Measurements from ENCODE around the gene PDIA6. TPM values are rescaled to one million over a fixed set of nuclear protein-coding genes. Genes with fewer than 3 reads are reported as not detected.

Gene PDIA6
- total RNA-seq, 4 donors from 2014 or later = 63.7 to 91.1 (median 77.9) TPM

GRCh38 chr2:10776231-10776977, 36.2 kb downstream of the PDIA6 start:
- TF ChIP-seq POLR2A (IDR thresholded peaks at IDR 0.05) = no peak
- TF ChIP-seq, protein P1, sequence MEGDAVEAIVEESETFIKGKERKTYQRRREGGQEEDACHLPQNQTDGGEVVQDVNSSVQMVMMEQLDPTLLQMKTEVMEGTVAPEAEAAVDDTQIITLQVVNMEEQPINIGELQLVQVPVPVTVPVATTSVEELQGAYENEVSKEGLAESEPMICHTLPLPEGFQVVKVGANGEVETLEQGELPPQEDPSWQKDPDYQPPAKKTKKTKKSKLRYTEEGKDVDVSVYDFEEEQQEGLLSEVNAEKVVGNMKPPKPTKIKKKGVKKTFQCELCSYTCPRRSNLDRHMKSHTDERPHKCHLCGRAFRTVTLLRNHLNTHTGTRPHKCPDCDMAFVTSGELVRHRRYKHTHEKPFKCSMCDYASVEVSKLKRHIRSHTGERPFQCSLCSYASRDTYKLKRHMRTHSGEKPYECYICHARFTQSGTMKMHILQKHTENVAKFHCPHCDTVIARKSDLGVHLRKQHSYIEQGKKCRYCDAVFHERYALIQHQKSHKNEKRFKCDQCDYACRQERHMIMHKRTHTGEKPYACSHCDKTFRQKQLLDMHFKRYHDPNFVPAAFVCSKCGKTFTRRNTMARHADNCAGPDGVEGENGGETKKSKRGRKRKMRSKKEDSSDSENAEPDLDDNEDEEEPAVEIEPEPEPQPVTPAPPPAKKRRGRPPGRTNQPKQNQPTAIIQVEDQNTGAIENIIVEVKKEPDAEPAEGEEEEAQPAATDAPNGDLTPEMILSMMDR (IDR thresholded peaks at IDR 0.05) = no peak
- Histone ChIP-seq H3K9me3 (no peaks in the 10 kb centered on the region), H3K4me3 (no peak overlapping the region), H3K4me1 (no peaks in the 10 kb centered on the region), H3K27me3 (no peaks in the 10 kb centered on the region), H3K36me3 (peaks cover 0 to 32% (median 0%) of the 10 kb centered on the region in 3 donors), H3K27ac (no peak overlapping the region)
- DNase-seq = peak in 1 of 3 donors; percentile 44

GRCh38 chr2:10775831-10776230, 36.8 kb downstream of the PDIA6 start:
- H3K36me3 ChIP-seq = peaks cover 0 to 26% (median 0%) of the 10 kb centered on the region in 3 donors
- H3K27me3 ChIP-seq = no peaks in the 10 kb centered on the region
- no peak for DNase-seq
- no peaks in the 10 kb centered on the region for H3K4me1 ChIP-seq
- no peaks in the 10 kb centered on the region for H3K9me3 ChIP-seq
- no peak overlapping the region for H3K27ac ChIP-seq
- H3K4me3 ChIP-seq = no peak overlapping the region
- TF ChIP-seq, protein P1 (IDR thresholded peaks at IDR 0.05) = no peak
- TF ChIP-seq POLR2A (IDR thresholded peaks at IDR 0.05) = no peak

DNA sequence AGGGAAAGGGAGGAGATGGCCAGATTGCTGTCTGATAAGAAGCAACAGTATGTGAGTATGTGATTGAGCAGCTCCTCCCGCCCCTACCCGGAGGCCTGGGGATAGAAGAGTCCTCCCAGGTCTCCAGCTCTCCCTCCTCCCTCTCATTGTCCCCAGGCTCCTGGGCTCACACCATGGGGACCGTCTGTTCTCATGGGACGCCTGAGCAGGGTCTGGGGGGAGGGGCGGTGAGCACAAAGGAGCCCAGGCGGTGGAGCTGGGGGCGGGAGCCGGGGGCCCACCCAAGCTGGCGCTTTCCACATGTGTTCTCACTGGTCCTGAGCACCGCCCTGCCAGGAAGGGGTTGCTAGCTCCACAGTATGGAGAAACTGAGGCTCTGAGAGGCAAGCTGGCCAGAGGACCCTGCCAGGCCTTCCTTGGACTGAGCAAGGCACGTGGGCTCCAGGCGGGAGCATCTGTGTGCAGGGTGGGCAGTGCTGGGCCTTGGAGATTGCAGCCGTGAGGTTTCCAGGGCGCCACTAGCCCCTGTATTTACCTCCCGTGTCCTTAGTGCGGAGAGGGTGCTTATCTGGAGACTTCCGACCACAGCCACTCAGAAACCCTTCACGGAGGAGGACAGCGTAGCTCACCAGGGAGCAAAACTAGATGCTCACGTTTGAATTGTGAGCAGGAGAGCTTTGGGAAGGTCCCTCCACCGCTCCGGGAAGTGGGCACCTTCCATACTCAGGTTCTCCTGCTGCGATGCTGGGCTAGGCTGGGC, 37.4 kb downstream of the PDIA6 start:
- DNase-seq = no peak
- Histone ChIP-seq H3K4me1 (no peaks in the 10 kb centered on the region), H3K36me3 (peaks cover 0 to 20% (median 0%) of the 10 kb centered on the region in 3 donors), H3K9me3 (no peaks in the 10 kb centered on the region), H3K27me3 (no peaks in the 10 kb centered on the region), H3K27ac (peak overlapping the region in 1 of 4 donors; percentile 1), H3K4me3 (no peak overlapping the region)
- no peak for TF ChIP-seq POLR2A (IDR thresholded peaks at IDR 0.05)
- TF ChIP-seq, protein P1 (IDR thresholded peaks at IDR 0.05) = no peak

- H3K36me3 ChIP-seq = peaks cover 0 to 14% (median 0%) of the 10 kb centered on the region in 3 donors
- no peaks in the 10 kb centered on the region for H3K4me1 ChIP-seq
- H3K9me3 ChIP-seq = no peaks in the 10 kb centered on the region
- no peak for TF ChIP-seq POLR2A (IDR thresholded peaks at IDR 0.05)
- TF ChIP-seq, protein P1 (IDR thresholded peaks at IDR 0.05) = no peak
- H3K27ac ChIP-seq = peak overlapping the region in 1 of 4 donors; percentile 1
- DNase-seq = no peak
- no peak overlapping the region for H3K4me3 ChIP-seq
- no peaks in the 10 kb centered on the region for H3K27me3 ChIP-seq
Measured at GRCh38 chr2:10774394-10774793, 38.2 kb downstream of the PDIA6 start.

GRCh38 chr2:10773821-10774341, 38.7 kb downstream of the PDIA6 start:
- H3K9me3 ChIP-seq = no peaks in the 10 kb centered on the region
- H3K27me3 ChIP-seq = no peaks in the 10 kb centered on the region
- no peak for DNase-seq
- H3K36me3 ChIP-seq = peaks cover 0 to 13% (median 0%) of the 10 kb centered on the region in 3 donors
- TF ChIP-seq, protein P1 (IDR thresholded peaks at IDR 0.05) = no peak
- TF ChIP-seq POLR2A (IDR thresholded peaks at IDR 0.05) = no peak
- H3K4me3 ChIP-seq = no peak overlapping the region
- H3K27ac ChIP-seq = no peak overlapping the region
- H3K4me1 ChIP-seq = no peaks in the 10 kb centered on the region

Data from Peyer's patch (tissue), 4 donors.